ENCODE results near the gene MIOS. TPM values are rescaled to one million over a fixed set of nuclear protein-coding genes. Genes with fewer than 3 reads are reported as not detected.

MIOS gene
- total RNA-seq, 1 experiment from 2014 or later: 25.8 TPM

GRCh38 chr7:7533831-7534430, 32.8 kb upstream of the MIOS start:
- Histone ChIP-seq H3K9ac (ENCODE audit: low read length) (no peak overlapping the region), H3K79me2 (ENCODE audit: insufficient read depth, low read length) (no peaks in the 10 kb centered on the region), H2AFZ (ENCODE audit: low read depth, low read length, poor library complexity, severe bottlenecking) (no peak overlapping the region), H3K4me3 (replicated peaks in 1 of 2; ENCODE audit: low read depth in 1 of 2, low read length in 2 of 2) (no peak overlapping the region), H3K36me3 (ENCODE audit: control insufficient read depth in 1 of 2, insufficient read depth in 2 of 2, low read length in 2 of 2) (no peaks in the 10 kb centered on the region), H4K20me1 (ENCODE audit: insufficient read depth) (no peaks in the 10 kb centered on the region), H3K4me1 (ENCODE audit: control insufficient read depth in 1 of 2, insufficient read depth in 2 of 2, low read length in 2 of 2) (no peaks in the 10 kb centered on the region), H3K27me3 (ENCODE audit: insufficient read depth, low read length) (no peaks in the 10 kb centered on the region), H3K9me3 (ENCODE audit: control insufficient read depth in 1 of 2, insufficient read depth in 1 of 2, low read depth in 1 of 2, low read length in 2 of 2) (no peaks in the 10 kb centered on the region), H3K9me2 (ENCODE audit: insufficient read depth) (no peaks in the 10 kb centered on the region), H3K27ac (ENCODE audit: low read depth, low read length) (no peak overlapping the region), H3K4me2 (ENCODE audit: low read length) (no peak overlapping the region)
- DNase-seq (ENCODE audit: low read depth, low spot score) (no peak), ATAC-seq (no peak)
- ChIA-PET POLR2A (no interaction called here), RAD21 (ENCODE audit: low non-redundant PET in 1 of 2, low total read pairs in 2 of 2, uncharacterized antibody in 2 of 2, unreplicated experiment in 2 of 2) (no interaction called here), CTCF (no interaction called here)
- TF ChIP-seq EGR1 (IDR thresholded peaks at IDR 0.05; ENCODE audit: low read depth): no peak
- TF ChIP-seq FOSL1 (IDR thresholded peaks at IDR 0.05; ENCODE audit: low read depth): no peak
- TF ChIP-seq, protein P1, sequence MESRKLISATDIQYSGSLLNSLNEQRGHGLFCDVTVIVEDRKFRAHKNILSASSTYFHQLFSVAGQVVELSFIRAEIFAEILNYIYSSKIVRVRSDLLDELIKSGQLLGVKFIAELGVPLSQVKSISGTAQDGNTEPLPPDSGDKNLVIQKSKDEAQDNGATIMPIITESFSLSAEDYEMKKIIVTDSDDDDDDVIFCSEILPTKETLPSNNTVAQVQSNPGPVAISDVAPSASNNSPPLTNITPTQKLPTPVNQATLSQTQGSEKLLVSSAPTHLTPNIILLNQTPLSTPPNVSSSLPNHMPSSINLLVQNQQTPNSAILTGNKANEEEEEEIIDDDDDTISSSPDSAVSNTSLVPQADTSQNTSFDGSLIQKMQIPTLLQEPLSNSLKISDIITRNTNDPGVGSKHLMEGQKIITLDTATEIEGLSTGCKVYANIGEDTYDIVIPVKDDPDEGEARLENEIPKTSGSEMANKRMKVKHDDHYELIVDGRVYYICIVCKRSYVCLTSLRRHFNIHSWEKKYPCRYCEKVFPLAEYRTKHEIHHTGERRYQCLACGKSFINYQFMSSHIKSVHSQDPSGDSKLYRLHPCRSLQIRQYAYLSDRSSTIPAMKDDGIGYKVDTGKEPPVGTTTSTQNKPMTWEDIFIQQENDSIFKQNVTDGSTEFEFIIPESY (IDR thresholded peaks at IDR 0.05; ENCODE audit: extremely low read depth, insufficient replicate concordance, low read length): no peak
- no peak for TF ChIP-seq POLR2A (IDR thresholded peaks at IDR 0.05; ENCODE audit: borderline replicate concordance, extremely low read depth, insufficient read depth, insufficient read length)
- no peak for TF ChIP-seq SP1 (IDR thresholded peaks at IDR 0.05; ENCODE audit: low read depth)
- no peak for TF ChIP-seq ZFX (IDR thresholded peaks at IDR 0.05)
- TF ChIP-seq ATF3 (IDR thresholded peaks at IDR 0.05): no peak
- no peak for TF ChIP-seq EZH2phosphoT487 (IDR thresholded peaks at IDR 0.05; ENCODE audit: borderline replicate concordance)
- no peak for TF ChIP-seq ELF1 (IDR thresholded peaks at IDR 0.05; ENCODE audit: borderline replicate concordance, low read depth)
- TF ChIP-seq CTCF (IDR thresholded peaks at IDR 0.05 in 2 of 3, conservative IDR thresholded peaks at IDR 0.05 in 1 of 3; ENCODE audit: borderline replicate concordance in 1 of 3, insufficient read depth in 1 of 3, low read depth in 2 of 3, low read length in 2 of 3): no peak
- TF ChIP-seq SRF (IDR thresholded peaks at IDR 0.05; ENCODE audit: low read depth): no peak
- TF ChIP-seq REST (IDR thresholded peaks at IDR 0.05; ENCODE audit: low read depth): no peak
- TF ChIP-seq YY1 (IDR thresholded peaks at IDR 0.05; ENCODE audit: extremely low read depth, insufficient replicate concordance, low read depth, low read length): no peak
- TF ChIP-seq CEBPB (IDR thresholded peaks at IDR 0.05; ENCODE audit: low read depth): no peak
- TF ChIP-seq RAD21 (IDR thresholded peaks at IDR 0.05; ENCODE audit: low read depth): no peak
- TF ChIP-seq SIN3A (IDR thresholded peaks at IDR 0.05; ENCODE audit: low read depth): no peak
- TF ChIP-seq, protein P2, sequence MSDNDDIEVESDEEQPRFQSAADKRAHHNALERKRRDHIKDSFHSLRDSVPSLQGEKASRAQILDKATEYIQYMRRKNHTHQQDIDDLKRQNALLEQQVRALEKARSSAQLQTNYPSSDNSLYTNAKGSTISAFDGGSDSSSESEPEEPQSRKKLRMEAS (IDR thresholded peaks at IDR 0.05): no peak
- TF ChIP-seq POLR2AphosphoS5 (IDR thresholded peaks at IDR 0.05; ENCODE audit: low read depth, low read length): no peak
- intact Hi-C loops (cut with micrococcal nuclease): no loop called here
- no TSS peak for BruUV-seq (replicated peaks)
